NCI-H1694 (cell line): ENCODE data around the gene HIBCH.
"Not testable (repeated sequence)": the region's sequence is repeated elsewhere in the genome, so short reads cannot be mapped to it uniquely, and the experiment has no call there.

Experiments
- DNase-seq: peaks from one replicate; lab custom pipeline; 2025; lab: John Stamatoyannopoulos, UW

HIBCH gene, protein sequence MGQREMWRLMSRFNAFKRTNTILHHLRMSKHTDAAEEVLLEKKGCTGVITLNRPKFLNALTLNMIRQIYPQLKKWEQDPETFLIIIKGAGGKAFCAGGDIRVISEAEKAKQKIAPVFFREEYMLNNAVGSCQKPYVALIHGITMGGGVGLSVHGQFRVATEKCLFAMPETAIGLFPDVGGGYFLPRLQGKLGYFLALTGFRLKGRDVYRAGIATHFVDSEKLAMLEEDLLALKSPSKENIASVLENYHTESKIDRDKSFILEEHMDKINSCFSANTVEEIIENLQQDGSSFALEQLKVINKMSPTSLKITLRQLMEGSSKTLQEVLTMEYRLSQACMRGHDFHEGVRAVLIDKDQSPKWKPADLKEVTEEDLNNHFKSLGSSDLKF

DNA sequence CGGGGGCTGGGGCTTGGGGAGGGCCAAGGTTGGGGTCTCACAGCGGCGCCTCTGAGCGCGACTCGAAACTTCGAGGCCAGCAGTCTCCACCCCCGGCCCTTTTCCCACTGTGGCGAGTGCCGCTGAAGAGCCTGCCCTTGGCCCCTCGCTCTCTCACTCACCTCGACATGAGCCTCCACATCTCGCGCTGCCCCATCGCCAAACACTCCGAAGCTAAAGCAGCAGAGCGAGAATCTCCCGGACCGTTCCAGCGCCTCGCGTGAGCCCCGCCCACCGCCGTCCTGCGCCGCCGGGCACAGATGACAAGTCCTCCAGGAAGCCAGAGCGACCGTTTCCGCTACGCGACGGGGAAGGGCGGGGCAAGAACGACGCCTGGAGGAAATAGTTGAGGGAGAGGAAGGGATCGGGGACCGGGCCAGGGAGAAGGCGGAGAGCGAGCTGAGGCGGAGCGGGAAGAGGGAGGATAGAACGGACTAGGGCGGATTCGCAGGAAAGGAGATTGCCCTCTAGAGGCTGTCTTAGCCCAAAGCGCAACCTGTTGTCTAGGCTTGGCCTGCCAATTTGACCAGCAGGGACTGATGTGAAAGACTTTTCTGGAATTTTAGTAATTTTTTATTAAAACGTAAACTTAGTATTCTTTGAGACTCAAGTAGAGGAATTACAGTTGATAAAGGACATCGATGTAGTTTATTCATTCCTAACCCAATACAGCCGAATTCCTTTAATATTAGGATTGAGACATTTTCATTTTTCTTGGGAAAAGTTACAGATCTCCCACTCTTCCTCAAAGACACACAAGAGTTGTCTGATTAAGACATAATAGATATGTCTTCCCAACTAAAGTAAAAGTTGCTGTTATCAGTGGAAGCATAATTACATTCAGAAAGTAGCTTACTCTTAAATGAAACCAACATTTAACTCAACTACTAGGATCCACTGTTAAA, at the start of gene HIBCH:
TSS of gene HIBCH (minus strand) at position 272 of the 944 bp plus-strand sequence. CDS start at position 196, 76 bp downstream.
- DNase-seq: peak; percentile 98

DNA sequence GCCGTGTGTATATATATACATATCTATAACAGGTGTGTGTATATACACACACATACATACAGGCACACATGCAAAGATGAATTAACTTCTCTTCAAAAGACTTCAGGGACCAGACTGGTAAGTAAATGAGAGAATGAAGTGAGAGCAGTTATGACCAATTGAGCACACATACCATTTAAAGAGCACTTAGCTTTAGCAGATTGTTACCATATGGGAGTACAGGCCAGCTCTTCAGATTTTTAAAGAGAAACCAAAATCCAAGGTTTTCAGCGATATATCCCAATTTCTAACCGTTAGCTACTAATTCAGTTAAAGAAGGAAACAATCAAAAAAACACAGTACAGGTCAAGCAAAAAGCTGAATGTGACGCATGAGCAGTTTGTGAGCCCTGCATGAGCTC, 47.5 kb upstream of the HIBCH start:
- no peak for DNase-seq

DNA sequence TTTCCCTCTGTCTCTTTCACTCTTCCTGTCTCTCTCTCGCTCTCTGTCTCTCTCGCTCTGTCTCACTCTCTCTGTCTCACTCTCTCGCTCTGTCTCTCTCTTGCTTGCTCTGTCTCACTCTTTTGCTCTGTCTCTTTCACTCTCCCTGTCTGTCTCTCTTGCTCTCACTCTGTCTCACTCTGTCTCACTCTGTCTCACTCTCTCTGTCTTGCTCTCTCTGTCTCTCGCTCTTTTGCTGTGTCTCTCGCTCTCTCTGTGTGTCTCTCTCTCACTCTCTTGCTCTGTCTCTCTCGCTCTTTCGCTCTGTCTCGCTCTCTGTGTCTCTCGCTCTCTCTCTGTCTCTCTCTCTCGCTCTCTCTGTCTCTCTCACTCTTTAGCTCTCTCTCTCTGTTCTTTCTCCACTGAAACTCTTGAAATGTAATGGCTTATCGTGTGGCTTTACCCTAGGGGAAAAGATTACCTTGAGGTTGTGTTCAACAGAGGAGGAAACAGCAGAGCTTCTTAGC, 46.7 kb upstream of the HIBCH start:
- no peak for DNase-seq

DNA sequence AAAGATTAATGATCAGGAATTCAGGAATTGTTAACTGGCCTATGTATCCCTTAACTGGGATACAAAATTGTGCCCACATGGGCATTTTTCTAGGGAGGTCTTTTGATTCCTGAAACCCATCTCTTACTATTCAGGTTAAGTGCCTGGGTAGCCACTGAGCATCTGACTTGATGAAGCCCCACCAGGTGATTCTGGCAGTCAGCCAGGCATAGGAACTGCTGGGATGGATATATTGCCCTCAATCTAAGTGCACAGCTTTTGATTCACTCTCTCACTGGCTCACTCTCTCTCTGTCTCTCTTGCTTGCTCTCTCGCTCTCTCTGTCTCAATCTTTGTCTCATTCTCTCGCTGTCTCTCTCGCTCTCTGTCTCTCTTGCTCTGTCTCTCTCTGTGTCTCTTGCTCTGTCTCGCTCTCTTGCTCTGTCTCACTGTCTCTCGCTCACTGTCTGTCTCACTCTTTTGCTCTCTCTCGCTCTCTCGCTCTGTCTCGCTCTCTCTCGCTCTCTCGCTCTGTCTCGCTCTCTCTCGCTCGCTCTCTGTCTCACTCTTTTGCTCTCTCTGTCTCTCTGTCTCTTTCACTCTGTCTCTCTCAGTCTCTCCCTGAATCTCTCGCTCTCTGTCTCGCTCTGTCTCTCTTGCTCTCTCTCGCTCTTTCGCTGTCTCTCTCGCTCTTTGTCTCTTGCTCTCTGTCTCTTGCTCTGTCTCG, 46.0 kb upstream of the HIBCH start:
- no peak for DNase-seq

DNA sequence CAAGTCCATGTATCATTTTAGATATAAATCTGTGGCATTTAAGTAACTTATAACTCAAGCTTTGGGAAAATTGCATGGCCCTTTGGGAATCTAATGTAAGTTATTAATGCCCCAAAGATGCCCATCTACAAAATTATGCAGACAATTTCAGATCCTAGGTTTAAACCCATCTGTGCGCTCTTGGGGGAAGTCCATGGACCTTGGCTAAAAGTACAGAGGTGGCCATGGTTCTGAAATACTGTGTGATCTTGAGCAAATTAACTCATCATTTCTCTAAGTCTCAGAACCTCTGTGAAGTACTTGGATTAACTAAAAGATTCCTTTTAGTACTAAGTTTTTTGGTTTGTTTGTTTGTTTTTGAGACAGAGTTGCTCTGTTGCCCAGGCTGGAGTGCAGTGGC, 43.3 kb upstream of the HIBCH start:
- no peak for DNase-seq

DNA sequence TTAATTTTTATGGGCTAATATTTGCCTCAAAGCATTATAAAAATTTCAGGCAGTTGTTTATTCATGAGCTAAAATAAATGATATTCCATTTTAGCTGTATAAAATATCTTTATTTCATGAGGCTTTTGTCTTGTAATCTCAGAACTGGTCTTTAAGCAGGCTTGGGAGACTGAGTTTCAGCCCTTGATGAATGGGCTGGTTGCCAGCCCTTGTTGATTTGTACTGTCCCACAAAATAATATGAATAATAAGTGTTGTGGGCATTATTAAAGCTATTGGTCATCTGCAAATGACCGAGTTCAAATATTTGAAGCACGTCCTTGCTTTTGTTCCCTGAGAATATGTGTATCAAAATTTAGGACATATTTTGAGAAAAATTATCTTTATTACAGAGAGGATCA, 41.9 kb upstream of the HIBCH start:
- DNase-seq: no peak

DNA sequence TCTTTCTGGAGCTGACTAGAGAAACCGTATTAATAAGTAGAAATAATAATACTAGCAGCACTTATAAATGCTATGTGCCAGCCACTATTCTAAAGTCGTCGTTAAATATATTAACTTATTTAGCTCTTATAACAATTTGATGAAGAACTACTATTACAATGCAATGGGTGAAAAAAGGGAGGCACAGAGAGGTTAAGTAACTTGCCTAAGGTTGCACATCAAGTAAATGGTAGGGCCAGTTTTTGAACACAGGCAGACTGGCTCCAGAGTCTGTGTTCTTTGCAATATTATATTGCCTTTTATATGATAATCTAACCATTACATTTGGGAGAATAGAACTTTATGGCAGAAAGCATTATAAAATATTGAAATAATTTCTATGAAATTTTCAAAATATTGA, 41.3 kb upstream of the HIBCH start:
- no peak for DNase-seq

DNA sequence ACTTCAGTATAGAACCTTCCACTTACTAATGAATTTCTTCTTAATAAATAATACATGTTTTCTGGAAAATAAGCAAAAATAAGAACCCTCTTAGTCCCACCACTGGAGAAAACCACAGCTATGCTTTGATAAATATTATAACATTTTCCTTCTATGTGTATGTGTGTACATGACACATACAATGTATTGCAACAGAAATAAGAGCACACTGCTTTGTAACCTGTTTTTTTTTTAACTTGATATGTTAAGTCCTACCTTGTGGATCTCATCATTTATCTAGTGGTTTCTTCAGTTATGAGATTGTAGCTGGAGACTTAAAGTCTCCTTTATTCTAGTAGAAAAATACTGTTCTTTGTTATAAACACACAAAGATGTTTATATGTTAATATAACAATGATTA, 40.9 kb upstream of the HIBCH start:
- DNase-seq: no peak

DNA sequence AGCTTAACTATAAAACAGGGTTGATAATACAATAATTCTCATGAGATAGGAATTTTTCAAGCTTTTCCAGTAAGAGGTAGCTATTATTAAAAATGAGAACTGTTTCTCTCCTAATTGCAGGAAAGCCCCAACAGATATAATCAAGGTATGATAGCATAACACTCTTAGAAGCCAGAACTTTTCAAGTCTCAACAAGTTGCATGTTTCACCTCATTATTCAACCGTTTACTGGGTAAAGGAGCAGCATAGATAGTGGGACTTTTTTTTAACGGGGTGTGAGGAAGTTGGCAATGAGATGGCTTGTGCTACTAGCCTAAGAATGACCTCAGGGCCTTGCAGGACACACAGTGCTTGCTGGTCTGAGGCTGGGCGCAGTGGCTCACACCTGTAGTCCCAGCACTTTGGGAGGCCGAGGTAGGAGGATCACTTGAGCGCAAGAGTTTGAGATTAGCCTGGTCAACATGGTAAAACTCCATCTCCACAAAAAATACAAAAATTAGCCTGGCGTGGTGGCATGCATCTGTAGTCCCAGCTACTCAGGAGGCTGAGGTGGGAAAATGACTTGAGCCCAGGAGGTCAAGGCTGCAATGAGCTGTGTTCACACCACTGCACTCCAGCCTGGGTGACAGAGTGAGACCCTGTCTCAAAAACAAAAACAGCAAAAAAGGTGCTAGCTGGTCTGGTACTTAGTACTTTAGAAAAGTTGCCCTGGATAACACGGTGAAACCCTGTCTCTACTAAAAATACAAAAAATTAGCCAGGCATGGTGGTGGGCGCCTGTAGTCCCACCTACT, 39.2 kb upstream of the HIBCH start:
- not testable (repeated sequence) for DNase-seq

DNA sequence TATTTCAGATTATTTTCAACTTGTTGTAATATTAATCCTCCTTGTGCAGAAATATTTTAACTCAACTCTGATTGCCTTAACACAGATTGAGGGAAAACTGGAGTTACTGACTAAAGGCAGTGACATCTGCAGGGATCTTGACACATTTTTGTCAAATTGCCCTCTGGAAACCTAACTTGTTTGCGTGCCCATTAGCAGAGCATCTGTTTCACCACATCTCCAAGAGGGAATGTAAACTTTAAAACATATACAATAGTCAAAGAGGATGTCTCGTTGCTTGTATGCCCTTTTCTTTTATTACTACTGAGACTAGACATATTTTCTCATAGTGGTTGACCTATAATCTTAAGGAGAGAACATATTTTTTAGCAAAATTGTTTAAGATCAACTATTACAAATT, 38.0 kb upstream of the HIBCH start:
- DNase-seq: peak; percentile 71

DNA sequence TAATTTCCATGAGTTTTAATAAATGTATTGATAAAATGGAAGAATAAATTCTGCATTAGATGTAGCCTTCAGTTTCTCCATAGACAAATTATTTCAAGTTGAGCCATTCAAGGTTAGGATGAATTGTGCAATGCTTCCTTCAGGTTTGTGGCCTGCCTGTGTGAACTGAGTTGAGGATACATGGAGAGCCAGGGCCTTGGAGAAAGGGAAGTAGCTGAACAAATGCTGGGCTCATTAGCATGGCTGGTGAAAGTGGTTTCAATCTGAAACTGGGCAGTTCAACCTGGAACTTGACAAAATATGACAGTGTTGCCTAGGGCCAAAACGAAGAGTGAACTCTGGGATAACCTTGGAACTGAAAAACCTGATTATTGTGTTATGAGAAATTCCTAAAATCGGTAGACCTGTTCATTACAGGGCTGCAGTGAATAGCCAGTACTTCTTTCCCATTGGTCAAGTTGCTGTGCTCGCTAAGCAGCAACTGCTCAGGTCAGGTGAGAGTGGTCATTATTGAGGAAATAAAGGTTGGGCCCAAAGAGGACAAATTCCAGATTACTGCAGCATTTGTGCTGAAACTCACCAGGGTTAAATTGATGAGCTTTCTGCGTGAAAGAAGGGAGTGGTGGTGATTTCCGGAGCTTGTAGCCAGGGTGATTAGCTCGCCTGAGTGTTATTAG, 36.5 kb upstream of the HIBCH start:
- DNase-seq: no peak

DNA sequence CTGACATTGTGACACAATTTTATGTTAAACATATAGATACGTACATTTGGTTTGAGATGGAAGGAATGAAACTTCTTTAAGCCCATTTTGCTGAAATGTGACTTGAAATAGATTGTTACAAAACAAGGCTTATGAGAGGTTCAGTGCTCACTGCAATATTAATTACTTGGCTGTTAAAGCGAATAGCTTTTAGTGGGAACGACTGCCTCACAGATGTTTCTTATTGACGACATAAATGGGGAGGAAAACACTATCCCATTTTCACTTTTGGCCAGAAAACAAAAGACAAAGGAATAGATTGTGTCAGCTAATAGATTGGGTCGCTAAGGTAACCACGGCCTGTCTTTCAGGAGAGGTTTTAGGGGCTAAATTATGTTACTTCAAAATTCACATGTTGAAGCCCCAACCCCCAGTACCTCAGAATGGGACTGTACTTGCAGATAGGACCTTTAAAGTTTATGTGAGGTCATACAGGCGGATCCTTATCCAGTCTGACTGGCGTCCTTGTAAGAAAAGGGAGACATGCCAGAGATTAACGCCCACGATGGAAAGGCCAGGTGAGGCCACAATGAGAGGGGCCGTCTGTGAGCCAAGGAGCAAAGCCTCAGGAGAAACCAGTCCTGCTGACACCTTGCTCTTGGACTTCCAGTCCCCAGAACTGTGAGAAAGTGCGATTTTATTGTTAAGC, 34.5 kb upstream of the HIBCH start:
- DNase-seq: no peak

DNA sequence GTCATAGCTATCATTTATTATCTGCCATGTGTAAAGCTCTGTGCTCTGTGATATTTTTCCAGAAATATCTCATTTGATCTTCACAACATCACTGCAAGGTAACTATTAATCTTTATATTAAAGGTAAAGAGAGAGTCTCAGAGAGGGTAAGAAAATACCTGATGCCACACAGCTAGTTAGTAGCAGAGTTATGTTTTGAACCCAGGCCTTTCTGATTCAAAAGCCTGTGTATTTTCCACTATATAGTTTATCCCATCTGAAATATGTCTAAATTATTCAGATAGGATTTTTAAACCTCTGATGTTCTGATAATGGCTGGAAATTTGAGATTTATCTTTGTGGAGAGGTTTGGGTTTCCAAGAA, 33.9 kb upstream of the HIBCH start:
- no peak for DNase-seq

DNA sequence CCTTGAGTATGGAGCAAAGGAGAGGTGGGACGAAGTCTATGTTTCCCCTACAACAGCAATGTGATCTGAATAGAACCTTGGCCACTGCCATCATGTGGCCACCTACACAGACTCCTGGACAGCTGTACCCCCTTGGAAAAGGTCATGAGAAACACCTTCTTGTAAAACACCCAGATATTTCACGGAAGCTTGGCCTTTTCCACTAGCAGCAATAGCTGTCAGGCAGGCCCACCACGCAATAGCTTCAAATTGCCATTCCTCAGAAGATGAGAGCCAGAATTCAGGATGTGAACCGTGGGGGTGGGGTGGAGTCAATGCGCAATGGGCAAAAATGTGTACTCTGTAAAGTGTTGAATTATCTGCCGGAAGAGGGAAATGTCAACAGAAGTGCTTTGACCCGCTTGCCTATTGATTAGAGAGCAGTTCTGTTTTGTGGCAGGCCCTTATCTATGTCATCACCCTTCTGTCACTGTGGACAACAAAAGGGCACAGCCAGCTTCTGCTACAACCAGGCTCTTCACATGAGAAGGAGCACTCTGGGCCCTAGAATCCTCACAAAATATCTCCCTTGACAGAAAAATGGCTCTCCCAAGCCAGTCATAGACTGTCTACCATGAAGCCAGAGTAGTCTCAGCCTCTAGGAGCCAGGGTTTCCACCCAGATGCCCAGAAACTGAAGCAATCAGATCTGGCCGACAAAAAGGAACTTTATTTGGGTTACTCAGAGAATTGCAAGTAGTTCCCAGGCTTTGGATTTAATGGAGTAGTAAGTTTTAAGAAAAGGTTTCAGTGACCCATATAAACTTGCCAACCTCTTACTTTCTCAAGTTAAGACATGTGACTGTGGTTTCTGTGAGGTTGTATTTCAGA, 33.3 kb upstream of the HIBCH start:
- no peak for DNase-seq

DNA sequence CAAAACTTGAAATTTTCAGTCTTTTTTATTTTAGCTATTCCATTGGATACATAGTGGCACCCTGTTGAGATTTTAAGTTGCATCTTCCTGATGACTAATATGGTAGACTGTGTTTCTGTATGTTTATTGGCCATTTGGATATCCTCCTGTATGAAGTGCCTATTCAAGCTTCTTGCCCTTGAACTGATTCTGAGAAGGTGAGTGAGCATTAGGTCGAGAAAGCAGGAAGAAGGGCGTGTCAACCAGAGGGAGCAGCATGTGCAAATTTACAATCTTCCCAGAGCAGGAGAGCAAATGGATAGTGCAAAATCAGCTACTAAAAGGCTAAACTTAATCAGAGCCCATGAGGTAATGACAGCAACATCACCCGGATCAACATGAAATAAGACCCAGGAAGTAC, 32.3 kb upstream of the HIBCH start:
- no peak for DNase-seq

DNA sequence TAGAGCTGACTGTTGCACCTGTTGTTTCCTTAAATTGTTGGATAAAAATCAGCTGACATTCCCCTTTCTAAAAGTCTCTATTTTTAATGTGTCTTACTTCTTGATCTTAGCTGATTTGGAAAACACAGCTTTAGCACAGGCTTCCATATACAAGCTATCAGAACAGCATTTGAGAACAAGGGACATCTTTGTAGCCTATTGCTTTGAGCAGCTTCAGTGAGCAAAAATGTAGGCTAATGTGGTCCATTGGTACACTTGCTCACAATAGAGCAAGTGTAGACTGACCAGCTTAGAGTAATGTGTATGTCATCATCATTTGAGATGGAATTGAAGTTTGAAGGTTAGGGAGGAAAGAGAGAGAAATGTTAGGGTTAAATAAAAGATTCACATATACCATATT, 30.7 kb upstream of the HIBCH start:
- DNase-seq: no peak

DNA sequence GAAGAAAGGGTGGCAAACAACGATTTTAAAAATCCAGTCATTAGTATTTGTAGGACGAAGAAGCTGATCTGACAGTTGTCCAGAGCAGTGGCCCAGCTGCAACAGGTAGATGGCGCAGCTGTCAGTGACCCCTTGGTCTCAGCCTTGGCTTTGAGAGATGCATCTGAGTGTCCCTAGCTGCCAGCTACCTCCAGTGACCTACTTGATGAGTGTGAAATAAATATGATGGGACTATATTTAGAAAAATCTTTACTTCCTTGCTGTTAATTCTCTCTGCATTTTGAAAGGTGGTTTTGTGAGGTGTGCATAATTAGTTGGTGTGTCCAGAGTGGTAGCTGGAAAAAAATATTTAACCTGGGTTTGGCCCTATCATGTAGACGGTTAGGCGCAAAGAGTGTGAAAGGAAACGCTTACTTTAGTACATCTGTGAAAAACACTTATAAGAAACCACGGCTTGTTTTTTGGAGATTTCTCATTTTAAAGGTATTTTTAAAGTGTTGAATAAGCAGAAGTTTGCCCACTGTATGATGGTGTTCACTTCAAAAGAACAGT, 24.7 kb upstream of the HIBCH start:
- no peak for DNase-seq

DNA sequence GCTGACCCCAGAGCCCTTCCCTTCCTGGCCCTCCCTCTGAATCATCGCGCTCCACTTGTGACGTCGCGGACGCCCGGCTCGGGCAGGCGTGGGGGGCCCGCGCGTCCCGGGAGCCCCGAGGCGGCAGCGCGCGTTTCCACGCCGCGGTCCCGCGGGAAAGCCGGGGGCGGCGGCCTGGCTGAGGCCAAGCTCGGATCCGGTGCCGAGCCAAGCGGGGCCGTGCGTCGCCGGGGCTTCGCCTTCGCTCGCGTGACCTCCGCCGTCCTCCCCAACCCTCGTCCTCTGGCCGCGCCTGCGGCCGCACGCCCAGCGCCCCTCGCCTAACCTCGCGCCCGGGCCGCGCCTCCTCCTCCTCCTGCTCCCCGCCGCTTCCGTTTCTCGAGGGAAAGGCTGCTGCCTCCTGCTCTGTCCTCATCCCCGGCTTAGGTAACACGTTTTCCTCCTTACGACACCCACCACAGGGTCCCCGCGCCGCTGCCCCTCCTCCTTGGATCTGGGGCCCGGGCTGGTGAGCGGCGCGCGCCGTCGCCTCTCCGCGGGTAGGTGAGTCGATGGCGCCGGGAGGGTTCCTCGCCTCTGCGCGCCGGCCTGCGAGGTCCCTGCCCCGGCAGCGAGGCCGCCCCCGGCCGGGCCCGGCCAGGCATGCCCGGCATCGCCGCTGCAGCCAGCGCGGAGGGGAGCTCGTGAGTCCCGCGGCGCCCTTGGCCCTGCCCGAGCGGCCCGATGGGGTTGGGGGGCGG, 24.1 kb upstream of the HIBCH start, which contains the start of gene INPP1:
TSS of gene INPP1 (plus strand) at position 54 of the 740 bp plus-strand sequence. CDS start 16,514 bp downstream, outside the sequence.
- DNase-seq: no peak
